Endothelial cell of hepatic sinusoid (primary cell): Measurements from ENCODE around the gene INPP5F.

Experiments used
- in situ Hi-C: cut with HindIII; loops from 2 replicates; pipeline ENCODE4 v1.10.0; 2017; ENCODE audit warnings: low sequenced_read_pairs

Gene INPP5F

DNA sequence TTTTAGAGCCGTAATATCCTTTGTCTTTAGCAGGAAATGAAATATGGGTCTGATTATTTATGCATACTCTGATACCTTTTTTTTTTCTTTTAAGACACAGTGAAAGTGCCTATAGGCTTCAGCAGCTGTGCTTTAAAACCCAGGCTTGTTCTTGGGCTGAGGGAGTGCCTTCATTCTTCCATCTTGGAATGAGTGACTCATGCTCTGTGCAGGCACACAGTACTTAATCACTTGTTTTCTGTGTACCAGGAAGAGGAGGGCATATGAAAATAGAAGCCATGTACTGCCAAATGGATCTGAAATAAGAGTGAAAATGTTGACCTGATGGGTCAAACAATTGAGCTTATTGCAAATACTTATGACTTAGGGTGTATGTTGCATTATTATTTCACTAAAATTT, 12.0 kb downstream of the INPP5F start:
- in situ Hi-C loops, result no loop called here

DNA sequence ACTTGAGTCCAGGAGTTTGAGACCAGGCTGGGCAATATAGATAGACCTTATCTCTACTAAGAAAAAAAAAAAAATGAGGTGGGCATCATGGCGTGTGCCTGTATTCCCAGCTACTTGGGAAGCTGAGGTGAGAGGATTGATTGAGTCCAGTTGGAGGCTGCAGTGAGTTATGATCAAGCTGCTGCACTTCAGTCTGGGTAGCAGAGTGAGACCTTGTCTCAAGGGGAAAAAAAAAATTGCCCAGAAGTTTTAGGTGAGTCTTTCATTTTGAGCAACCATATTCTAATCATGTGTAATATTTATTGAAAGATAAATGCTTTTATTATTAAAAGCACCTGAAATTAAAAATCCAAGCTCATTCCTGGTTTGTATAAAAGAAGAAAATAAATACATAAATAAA, 13.1 kb downstream of the INPP5F start:
- in situ Hi-C loops, result no loop called here

DNA sequence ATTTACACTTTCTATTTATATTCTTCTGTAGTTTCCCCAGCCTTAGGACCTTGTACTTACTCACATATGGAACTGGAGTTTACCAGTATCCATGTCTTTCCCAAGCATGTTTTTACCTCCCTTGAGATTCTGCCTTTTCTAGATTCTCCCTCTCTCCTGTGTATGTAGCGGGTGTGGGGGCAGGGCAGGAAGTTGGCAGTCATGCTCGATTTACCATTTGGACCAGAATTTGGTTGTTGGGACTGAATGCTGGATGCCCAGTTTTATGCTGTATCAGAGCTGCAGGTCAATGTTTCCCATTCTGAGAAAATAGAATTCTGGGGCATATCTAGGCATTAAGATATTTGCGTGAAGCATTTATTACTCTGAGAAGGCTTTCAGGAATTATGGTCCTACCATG, 14.2 kb downstream of the INPP5F start:
- in situ Hi-C loops, result no loop called here

DNA sequence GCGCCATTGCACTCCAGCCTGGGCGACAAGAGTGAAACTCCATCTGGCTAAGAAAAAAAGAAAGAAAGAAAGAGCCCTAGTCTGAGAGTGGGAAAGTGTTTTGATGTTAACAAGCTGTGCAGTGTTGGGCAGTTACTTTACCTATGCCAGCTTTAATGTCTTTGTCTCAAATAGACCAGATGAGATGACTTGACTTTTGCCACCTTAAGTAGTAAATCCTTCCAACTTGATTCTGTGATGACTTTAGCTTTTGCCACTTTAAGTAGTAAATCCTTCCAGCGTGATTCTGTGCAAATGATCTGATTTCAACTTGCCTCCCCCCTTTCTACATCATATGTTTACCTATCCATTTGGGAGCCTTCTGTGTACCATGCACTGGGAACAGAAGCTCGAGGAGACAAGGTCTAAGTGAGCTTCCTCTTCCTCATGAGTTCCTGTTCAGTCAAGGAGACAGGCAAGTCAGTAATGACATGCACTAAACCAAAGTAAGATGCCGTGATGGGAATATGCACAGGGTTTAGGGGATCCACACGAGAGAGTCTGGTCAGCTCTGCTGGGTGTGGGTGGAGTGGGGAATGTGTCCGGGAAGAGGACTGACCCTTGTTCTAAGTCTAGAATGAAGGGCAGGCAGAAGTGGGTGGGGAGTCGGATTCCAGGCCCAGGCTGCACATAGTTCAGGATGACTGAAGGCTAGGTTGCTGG, 17.2 kb downstream of the INPP5F start:
- in situ Hi-C loops, result no loop called here

DNA sequence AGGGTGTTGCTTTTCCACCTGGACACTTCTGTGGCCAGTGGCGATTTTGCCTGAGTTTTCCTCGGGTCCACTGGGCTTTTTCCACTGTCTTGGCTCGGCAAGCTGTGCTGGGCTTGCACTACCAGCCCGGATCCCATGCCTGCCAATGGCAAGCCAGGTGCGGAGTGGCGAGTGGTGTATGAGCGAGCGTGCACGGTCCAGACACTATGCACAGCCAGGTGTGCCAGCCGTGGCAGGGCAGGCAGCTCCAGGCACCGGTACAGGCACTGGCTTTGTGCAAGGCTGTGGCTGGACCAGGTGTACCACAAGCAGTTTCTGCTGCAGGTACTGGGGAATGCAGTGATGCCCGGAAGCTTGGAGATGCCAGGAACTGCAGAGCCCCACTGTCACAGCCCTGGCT, 22.1 kb downstream of the INPP5F start:
- in situ Hi-C loops, result loop anchor here (5.0 kb wide), 2 partner anchors 61 to 89 kb away; no protein-coding TSS in a partner anchor

DNA sequence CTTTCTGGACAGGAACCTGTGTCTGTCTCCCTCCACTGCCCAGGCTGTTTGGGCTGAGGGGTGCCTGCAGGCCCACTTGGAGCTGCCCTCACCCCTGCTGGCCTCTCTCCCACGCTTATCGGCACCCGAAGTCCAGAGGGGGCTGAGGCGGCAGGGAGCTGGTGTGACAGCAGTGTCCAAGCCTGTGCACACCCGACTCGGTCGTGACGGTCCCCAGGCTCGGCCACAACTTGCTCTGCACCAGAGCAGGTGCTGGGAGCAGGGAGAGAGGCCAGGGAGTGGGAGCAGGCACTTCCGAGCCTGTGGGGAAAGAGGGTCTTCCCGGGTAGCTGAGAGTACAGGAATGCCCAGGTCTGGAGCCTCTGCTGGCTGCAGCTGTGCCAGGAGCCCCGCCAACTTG, 23.0 kb downstream of the INPP5F start:
- in situ Hi-C loops, result loop anchor here (5.0 kb wide), 2 partner anchors 62 to 88 kb away; no protein-coding TSS in a partner anchor

DNA sequence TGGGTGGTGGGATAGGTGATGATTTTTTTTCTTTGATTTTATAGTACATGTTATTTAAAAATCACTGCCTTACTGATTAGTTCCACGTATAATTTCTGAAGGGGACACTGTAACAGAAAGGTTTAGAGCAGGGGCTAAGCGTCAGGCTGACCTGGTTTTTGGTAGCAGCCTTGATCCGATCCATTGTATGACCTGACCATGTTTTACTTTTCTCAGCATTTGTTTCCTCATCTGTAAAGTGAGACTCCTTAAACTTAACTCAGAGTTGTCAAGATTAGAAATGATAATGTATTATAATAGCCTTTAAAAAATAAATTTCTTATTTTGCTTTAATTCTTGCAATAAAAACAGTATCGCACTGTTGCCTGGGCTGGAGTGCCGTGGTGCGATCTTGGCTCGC, 23.6 kb downstream of the INPP5F start:
- in situ Hi-C loops, result loop anchor here (5.0 kb wide), 2 partner anchors 62 to 88 kb away; no protein-coding TSS in a partner anchor

DNA sequence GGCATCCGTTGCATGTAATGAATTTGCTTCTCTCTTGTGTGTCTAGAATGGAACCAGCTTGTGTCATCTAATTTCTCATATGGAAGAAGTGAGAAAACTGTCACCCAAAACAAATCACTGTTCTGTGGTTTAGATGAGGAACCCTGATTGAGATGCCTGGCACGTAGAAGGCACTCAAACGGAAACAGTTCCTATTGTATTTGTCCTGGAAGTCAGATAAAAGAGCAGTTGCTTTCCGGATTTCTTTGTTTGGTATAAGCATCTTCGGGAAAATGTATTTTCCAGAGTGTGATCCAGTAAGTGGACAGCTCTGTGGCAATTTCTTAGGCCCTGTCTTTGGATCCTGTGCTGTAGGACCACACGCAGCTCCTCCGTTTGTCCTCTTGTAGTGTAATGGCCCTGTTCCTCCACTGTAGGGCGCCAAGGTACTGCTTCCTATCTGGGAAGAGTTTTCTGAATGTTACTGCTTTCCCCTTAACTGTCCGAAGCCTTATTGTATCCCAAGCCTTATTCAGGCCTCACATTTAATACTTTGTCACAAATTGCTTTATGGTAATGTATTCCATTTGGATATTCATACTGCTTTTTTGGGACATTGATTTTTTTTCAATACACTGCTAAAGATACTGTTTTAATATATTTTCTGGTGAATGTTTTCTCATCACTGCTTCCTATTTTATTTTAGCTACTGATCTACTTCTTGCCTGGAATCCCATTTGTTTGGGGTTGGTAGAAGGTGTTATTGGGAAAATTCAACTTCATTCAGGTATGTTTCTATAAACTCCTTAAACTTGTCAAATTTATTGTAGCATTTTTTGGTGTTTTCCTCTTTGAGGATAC, 24.8 kb downstream of the INPP5F start:
- in situ Hi-C loops, result no loop called here

DNA sequence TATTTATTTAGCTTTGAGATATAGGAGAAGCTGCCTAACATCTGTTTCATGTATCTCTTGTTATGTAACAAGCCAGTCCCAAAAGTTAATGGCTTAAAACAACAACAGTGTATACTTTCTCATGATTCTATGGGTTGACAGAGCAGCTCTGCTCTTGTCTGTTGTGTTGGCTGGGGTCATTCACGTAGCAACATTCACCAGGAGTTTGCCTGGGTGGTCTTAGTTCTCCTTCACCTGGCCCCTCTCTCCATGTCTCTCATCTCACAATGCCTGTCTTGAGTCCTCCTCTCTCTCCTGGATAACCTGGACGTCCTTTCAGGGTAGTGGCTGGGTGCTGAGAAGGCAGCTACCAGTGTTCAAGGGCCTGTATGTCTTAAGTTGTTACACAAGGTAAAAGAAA, 27.5 kb downstream of the INPP5F start:
- in situ Hi-C loops, result no loop called here

DNA sequence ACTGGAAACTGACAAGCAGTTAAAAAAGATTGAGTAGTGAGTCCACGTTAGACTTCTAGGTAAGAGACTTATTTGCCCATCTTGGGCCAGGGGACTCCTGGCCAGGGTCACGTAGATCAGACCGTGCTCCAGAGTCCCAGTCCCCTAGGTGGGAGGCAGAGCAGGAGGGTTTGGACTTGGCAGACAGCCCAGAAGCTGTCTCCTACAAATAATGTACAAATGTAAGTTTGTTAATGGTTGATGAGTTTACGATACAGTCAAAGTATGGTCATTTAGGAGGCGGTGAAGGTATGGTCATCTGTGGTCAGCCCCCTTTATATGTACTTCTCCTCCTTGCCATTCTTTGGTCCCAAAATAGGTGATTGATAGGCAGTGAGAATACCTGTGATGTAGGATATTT, 28.2 kb downstream of the INPP5F start:
- in situ Hi-C loops, result no loop called here

DNA sequence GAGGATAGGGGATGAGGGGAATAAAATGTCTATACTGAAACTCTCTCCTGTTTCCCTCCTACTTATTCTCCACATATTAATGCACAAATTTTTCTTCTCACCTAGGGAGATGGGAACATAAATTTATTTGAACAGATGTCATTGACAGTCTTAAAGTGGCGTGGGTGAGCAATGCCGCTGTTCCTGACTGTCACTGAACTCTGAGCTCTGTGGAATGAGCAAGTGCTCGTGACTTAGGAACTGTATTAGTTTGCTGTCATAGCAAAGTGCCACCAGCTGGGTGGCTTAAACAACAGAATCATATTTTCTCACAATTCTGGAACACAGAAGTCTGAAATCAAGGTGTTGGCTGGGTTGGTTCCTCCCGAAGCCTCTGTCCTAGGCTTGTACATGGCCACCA, 29.1 kb downstream of the INPP5F start:
- in situ Hi-C loops, result no loop called here

DNA sequence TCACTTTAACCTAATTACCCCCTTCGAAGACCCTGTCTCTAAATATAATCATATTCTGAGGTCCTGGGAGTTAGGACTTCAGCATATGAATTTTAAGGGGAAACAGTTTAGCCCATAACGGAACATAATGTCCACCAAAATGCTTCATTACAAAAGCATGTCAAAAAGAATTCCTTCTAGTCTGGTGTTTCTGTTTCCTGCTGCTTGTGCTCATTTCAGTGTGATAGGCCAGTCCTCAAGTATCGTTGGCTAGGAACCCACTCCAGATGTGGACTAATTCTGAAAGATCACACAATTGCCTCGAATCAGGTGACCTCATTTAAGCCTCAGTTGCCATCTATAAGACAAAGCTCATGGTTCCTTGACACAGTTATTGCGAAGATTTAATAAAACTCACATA, 29.6 kb downstream of the INPP5F start:
- in situ Hi-C loops, result no loop called here

DNA sequence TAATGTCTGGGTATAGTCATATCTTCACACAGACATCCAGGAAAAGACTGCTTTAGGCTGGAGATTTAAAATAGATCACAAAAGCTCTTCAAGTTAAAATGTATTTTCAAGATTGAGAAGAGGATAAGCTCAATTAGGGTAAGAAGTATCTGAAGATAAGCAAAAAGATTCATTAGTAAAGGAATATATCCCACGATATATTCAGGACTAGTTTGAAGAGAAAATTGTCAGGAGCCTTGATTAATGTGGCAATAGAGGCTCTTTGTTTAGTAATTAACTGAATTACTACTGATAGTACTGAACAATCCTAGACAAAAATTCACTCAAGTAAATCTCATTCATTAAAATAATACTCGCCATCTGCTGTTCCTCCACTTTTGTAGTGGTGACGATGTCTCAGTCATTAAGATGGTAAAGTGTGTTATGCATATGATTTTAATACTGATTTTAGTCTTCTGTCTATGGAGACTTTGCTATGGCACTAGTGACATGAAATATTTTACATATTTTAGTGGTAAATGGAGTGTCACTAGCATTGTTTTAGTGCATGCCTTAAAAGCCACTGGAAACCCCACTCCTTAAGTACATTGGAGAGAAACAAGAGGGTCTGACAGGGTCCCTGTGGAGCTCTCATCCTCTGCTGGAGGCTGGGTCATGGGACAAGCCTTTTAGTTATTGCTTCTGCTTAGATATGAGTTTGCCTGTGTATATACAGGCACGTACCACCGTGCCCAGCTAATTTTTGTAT, 32.8 kb downstream of the INPP5F start:
- in situ Hi-C loops, result no loop called here

DNA sequence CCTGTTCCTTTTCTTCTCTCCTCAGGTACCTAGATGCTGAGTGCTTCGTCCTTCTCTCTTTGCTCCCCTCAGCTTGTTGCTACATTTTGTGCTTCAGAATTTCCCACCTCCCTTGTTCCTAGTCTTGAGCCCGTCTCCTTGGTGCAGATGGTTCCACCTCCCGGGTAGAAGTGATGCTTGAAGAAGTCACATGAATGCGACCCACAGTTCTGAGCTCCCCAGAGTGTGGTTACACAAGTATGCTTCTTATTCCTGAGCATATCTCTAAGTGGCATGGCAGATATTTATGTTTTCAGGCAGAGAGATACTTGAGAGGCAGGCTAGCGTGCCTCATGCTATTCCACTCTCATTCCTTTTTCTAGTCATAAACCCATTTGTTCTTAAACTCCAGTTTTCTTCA, 34.0 kb downstream of the INPP5F start:
- in situ Hi-C loops, result no loop called here

DNA sequence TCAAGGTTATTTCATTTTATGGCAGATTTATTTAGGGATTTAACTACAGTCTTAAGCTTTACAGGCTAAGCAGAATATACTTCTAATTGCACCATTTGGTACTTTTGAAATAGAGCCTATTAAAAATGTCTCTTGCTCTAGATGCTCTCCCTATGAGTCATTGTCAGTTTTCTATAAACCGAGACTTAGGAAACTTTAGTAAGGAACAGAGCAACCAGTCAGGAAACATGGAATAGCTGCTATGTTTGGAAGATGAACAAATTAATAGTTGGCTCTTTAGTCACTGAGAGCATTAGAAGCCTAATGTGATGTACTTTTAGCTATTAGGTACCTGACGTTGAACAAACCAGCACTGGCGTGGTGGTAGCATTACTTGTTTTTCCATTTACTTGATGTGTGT, 35.3 kb downstream of the INPP5F start:
- in situ Hi-C loops, result no loop called here

DNA sequence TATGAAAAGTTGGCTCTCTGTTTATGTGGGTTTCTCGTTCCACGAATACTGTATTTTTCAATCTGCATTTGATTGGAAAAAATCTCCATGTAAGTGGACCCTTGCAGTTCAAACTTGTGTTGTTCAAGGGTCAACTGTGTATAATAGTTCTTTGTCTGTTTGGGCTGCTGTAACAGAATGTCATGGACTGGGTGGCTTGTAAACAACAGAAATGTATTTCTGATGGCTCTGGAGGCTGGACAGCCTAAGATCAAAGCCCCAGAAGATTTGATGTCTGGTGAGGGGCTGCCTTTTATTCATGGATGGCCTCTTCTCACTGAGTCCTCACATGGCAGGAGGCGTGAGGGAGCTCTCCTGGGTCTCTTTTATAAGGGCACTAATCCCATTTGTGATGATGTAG, 36.2 kb downstream of the INPP5F start:
- in situ Hi-C loops, result no loop called here

DNA sequence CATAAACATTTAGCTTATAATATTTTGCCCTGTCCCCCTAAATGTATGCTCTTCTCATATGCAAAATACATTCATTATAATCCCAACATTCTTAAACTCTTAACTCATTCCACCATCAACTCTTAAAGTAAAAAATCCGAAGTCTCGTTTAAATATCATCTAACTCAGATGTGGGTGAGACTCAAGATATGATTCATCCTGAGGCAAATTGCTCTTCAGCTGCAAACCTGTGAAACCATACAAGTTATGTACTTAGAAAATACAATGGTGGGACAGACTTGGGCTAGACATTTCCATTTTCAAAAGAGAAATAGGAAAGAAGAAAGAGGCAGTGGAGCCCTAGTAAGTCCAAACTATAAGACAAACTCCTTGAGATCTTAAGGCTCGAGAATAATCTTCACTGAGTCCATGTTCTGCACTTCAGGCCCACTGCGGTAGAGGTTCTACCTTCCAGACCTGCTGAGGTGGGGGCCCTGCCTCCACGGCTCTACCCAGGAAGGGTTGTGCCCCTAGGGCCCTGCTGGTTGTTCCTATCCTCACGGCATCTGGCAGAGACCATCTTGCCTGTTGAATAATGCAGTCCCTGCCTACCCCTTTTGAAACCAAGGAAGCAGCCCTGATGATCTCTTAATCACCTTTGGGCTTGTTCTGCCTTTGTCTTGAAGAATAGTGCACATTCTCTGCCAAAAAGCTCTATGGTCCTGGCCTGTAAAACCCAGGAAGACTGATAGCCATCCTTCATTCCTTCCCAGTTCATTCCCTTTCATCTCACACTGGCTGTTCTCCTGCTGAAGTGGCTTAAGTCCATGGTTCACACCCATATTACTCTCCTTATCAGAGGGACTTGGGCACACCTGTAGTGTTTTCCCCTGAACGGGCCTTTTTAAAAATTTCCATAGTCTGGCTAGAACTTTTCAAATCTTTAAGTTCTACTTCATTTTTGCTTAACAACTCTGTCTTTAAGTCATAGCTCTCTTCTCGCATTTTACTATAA, 37.3 kb downstream of the INPP5F start:
- in situ Hi-C loops, result no loop called here

DNA sequence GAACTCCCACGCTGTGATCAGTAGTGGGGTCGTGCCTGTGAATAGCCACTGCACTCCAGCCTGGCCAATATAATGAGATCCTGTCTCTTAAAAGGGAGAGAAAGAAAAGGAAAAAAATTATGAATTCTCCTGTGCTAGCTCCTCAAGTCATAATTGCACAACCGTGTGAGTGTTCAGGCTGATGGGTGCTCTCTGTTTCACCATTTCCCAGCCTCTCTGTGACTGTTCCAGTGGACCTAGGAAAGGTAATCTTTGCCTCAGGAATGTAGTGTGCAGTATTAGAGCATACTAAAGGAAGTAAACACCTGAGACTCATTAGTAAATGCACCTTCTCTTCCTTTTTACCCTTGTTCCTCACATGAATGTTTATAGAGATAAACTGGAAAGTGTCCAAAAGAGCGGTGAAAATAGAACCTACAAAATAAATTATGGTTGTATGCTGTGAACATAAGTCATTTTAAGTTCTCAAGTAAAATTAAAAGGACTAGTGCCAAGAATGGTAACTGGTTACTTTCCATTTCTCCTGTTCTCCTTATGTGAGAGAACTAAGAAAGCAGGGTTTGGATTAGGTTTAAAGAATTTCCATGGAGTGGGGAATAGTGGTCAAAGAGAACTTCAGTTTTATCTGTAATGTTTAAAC, 42.7 kb downstream of the INPP5F start:
- in situ Hi-C loops, result loop anchor here (5.0 kb wide), 1 partner anchor 79 kb away; no protein-coding TSS in a partner anchor

DNA sequence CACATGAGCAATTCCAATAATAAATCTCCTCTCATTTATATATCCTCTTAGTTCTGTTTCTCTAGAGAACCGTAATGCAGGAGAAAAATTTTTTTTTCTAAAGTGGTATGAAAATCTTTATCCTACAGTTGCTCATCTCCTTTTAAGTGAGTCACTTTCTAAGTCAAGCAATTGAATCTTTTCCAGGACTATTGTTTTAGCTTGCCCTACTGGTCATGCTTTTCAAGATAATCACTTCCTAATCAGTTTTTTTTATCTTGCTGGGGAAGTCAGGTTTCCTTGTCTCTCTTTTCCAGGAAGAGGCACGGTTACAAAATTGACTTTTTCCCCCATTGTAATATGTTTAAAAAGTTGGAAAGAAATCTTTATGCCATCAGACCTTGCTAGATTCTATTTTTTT, 44.0 kb downstream of the INPP5F start:
- in situ Hi-C loops, result loop anchor here (5.0 kb wide), 1 partner anchor 77 kb away; no protein-coding TSS in a partner anchor

DNA sequence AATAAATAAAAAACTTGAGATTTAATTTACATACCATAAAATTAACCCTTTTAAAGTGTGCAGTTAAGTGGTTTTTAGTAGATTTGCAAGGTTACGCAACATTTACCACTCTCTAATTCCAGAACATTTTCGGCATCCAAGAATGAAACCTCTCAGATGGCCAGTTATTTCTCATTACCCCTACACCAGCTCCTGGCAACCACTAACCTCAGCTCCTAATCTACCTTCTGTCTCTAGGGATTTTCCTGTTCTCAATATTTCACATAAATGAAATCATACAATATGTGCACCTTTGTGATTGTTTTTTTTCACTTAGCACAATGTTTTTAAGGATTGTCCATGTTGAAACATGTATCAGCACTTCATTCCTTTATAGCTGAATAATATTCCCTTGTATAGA, 45.1 kb downstream of the INPP5F start:
- in situ Hi-C loops, result no loop called here
